ENCODE results near the gene FPR1.

- TF ChIP-seq PKNOX1 (IDR thresholded peaks at IDR 0.05) = no peak
- TF ChIP-seq ELF4 (IDR thresholded peaks at IDR 0.05) = no peak
- TF ChIP-seq SP1 (IDR thresholded peaks at IDR 0.05) = no peak
- no peak for TF ChIP-seq BHLHE40 (IDR thresholded peaks at IDR 0.05; ENCODE audit: borderline replicate concordance)
- no peak for TF ChIP-seq FOXM1 (IDR thresholded peaks at IDR 0.05; ENCODE audit: borderline replicate concordance)
- TF ChIP-seq ARNT (IDR thresholded peaks at IDR 0.05) = no peak
- TF ChIP-seq TARDBP (IDR thresholded peaks at IDR 0.05) = no peak
- no peak for TF ChIP-seq ZNF384 (IDR thresholded peaks at IDR 0.05)
- TF ChIP-seq SUZ12 (IDR thresholded peaks at IDR 0.05) = no peak
- no peak for TF ChIP-seq HDGF (IDR thresholded peaks at IDR 0.05; ENCODE audit: borderline replicate concordance)
- TF ChIP-seq CTBP1 (IDR thresholded peaks at IDR 0.05; ENCODE audit: borderline replicate concordance) = no peak
- TF ChIP-seq LEF1 (IDR thresholded peaks at IDR 0.05; ENCODE audit: borderline replicate concordance) = no peak
- no peak for TF ChIP-seq FOXK2 (IDR thresholded peaks at IDR 0.05)
Measured at GRCh38 chr19:51713319-51714285, 38.1 kb downstream of the FPR1 start.

Data from HEK293T (cell line).